KOPT-K1 (cell line): ENCODE data around the gene NEDD4L.

Experiments used
- H3K27ac ChIP-seq: fragments of 200-600 bp; sonication (generic); 2 replicates; pipeline ENCODE4 v1.5.1; 2016; ENCODE audit warnings: antibody characterized with exemption, mild to moderate bottlenecking, low read depth, low read length; ENCODE audit not compliant: poor library complexity, severe bottlenecking
- H3K36me3 ChIP-seq: fragments of 200-600 bp; sonication (generic); 2 replicates; pipeline ENCODE4 v1.5.1; 2017; ENCODE audit warnings: antibody characterized with exemption, mild to moderate bottlenecking, low read length, moderate library complexity; ENCODE audit not compliant: insufficient read depth
- H3K9me3 ChIP-seq: fragments of 200-600 bp; sonication (generic); 2 replicates; pipeline ENCODE4 v1.5.1; 2017; ENCODE audit warnings: antibody characterized with exemption, low read length, mild to moderate bottlenecking; ENCODE audit not compliant: insufficient read depth, poor library complexity, severe bottlenecking

The NEDD4L gene

DNA sequence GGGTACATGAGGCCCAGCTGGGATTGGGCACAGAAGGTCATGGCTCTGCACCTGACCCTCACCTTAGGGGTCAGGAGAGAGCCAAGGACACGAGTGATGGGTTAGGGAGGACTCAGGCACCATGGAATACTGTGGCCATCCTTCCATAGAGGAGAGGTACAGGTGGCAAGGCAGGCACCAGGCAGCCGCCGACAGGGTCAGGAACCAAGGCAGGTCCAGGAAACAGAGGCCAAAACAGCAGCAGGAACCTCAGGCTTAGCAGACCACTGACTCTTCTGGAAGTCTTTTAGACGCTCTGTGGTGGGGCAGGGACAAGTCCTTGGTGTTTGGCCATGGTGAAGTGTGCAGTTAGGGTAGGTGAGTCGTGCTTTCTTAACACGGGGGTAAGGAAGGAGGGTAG is 128.0 kb downstream of the NEDD4L start:
- H3K9me3 ChIP-seq, result no peaks in the 10 kb centered on the region
- H3K36me3 ChIP-seq, result no peaks in the 10 kb centered on the region
- H3K27ac ChIP-seq, result no peak overlapping the region

DNA sequence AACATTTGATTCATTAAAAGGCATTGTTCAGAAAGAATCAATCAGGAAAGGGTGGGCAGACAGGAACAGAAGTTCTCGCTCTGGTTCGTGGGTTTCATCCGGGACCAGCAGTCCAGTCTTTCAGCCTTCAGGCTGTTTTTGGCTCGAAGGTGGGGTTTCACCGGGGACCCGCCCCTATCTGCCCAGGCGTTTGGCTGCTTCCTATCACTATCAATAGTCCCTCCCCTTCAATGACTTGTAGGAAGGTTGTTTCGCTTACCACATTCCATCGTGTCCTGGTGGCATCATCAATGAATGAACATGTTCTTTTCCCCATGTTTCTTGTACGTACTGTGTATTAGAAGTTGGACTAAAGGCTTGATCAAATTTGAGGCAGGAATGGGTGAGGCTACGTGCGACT is 130.3 kb downstream of the NEDD4L start:
- Histone ChIP-seq H3K36me3 (no peaks in the 10 kb centered on the region), H3K27ac (no peak overlapping the region), H3K9me3 (no peaks in the 10 kb centered on the region)

DNA sequence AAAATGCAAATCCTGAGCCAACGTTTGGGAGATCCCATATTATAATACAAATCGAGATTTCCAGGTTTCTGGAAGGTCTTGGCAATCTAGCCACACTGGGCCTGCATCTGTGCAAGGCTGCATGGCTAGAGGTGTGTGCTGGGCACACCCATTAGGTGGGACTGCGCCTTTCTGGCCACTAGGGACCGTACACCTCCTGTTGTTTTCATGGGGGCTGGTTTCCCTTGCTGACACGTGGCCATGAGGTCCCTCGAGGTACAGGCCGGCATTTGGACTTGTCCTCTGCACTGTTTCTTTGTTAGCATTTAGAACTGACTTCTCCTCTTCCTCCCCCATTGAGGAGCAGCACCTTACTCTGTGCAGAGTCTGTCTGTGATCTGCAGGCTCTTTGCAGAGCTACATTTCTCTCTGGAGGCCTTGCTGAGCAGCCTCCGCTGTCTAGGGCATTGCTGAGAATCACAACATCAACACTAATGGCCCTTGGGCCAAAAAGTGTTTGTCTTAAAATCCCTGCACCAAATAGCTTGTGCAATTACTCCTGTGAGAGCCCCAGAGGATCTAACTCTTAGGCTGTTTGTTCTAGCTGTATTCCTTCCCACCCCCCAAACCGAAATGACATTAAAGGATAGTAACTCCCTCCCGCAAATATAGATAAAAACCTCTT is 131.2 kb downstream of the NEDD4L start:
- H3K9me3 ChIP-seq, result no peaks in the 10 kb centered on the region
- H3K27ac ChIP-seq, result no peak overlapping the region

DNA sequence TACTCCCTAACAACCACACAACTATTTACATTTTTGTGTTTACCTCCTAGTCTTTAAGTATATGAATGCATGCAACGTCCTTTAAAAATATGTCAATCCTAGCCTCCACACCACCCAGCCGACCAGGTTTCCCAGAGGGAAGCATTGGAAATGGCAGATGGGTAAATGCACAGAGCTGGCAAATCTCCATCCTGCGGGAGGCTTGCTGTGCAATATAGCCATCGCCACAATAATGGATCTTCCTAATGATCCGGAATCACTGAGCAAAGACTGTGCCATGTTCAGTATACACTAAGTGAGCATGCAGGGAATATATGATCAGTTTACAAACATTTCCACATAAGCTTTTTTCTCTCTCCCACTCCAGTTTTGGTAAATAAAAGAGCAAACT is 131.8 kb downstream of the NEDD4L start:
- H3K27ac ChIP-seq, result no peak overlapping the region
- no peaks in the 10 kb centered on the region for H3K36me3 ChIP-seq
- H3K9me3 ChIP-seq, result no peaks in the 10 kb centered on the region

More for the DNA sequence above, 131.2 kb downstream of the NEDD4L start:
- H3K36me3 ChIP-seq, result no peaks in the 10 kb centered on the region

DNA sequence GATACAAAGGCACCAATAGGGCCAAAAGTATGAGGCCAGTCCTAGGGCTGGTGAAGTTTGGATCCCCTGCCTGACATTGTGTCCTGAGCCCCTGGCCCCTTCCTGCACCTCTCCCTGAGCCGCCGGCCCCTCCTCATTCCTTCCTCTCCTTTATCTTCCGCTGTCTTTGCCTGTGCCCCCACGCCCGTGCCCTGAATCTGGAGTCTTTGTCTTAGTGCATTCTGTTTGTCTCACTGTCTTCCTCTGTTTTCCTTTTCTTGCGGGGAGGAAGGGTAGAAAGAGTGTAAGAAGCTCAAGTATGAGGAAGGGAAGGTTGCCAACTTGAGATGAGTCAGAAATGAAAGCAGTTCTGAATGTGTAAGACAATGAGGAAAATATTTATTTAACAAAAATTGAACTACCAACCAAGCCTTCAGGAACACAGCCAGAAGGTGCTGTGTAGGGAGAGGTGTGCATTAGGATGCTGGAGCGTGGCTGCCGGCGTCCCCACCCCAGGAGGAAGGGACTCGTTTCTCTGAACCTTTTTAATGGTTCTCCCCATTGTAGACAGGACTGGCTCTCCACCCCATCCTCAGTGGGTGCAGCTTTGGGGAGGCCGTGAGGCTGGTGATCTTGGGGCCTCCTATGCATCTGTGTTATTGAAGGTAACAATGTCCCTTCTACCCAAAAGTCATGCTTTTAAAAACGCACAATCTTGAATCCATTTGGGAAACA is 133.1 kb downstream of the NEDD4L start:
- H3K27ac ChIP-seq, result no peak overlapping the region
- H3K36me3 ChIP-seq, result no peaks in the 10 kb centered on the region

DNA sequence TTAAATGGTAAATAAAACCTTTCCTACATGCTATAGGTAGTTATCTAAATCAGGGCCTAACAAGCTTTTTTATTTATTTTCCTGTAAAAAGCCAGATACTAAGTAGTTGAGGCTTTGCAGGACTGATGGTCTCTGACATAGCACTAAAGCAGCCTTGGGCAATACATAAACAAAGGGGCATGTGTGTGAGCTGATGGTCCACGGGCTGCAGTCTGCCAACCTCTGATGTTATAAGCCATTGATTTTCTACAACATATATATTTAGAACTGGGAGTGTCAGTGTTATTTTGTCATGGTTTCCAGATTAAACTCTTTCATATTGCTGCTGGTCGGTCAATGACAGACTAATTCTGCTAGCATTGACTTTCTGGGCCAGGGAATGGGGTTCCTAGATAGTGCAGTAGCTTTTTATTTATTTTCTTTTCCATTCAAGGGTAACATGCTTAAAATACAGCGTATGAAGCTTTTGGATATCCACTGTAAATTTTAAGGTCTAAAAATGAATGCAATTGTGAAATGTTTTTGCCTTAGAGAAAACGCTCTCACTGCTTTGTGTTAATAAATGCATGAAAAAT is 134.0 kb downstream of the NEDD4L start:
- no peaks in the 10 kb centered on the region for H3K36me3 ChIP-seq
- no peak overlapping the region for H3K27ac ChIP-seq
- H3K9me3 ChIP-seq, result no peaks in the 10 kb centered on the region

More for the DNA sequence above, 133.1 kb downstream of the NEDD4L start:
- no peaks in the 10 kb centered on the region for H3K9me3 ChIP-seq

DNA sequence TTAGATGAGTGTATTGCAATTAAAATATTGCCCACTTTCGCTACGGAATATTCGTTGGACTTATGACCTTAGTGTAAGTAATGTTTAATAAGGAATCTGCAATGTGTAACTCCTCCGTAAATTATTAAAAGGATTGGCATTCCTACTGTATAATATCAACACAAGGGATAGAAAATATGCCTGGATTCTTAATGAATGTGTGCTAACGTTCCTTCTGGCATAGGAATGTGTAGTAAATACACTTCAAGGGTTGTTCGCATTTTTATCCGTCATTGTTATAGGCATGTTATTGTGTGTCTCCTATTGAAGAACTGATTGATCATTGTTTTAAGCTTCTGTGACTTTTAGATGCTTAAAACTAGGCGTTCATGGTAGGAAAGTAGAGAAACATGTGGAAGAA is 134.5 kb downstream of the NEDD4L start:
- Histone ChIP-seq H3K9me3 (no peaks in the 10 kb centered on the region), H3K36me3 (no peaks in the 10 kb centered on the region), H3K27ac (no peak overlapping the region)

DNA sequence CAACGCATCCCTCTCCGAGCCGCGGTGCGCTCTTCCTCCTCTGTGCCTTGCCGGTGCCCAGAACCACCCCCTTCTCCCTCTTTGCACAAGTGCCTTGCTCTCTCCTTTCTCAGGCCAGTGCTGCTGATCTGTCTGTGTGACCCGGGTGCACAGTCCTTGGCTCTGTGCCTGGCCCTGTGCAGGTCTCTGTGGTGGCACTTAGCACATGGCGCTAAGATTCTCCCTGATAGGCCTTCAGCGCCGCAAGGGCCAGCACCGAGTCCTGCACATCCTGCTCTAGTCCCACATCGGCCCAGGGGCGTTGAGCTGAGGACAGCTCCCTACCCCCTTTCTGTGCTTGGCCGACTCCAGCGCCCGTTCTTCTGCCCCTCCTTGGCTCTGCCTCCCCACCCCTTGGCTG is 136.1 kb downstream of the NEDD4L start:
- Histone ChIP-seq H3K9me3 (no peaks in the 10 kb centered on the region), H3K27ac (no peak overlapping the region), H3K36me3 (no peaks in the 10 kb centered on the region)

DNA sequence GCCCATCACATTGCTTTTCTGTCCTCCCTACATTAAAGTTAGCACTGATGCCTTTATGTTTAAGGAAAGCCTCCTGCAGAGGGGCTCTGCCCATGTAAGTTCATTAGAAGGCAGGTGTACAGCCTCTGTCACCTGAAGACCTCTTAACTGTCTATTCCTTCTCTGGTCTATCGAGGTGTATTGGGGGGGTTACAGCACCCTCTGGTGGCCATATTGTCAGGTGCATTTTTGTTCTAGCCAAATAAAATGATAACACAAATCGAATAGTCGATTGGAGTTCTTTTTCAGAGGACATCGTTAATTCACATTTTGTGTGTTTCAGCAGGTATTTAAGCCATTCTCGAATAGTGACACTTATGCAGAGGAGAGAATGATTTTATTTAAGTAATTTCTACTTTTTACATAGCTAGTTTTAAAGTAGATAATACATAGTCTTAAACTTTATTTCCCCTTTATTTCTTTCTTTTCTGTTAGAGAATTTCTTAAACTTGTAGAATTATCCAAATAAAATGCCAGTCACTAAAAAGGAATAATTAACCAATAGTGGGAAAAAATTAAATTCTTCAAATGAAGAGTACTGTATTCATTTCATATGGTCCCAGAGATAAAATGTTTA is 136.8 kb downstream of the NEDD4L start:
- Histone ChIP-seq H3K27ac (no peak overlapping the region), H3K9me3 (no peaks in the 10 kb centered on the region), H3K36me3 (no peaks in the 10 kb centered on the region)

DNA sequence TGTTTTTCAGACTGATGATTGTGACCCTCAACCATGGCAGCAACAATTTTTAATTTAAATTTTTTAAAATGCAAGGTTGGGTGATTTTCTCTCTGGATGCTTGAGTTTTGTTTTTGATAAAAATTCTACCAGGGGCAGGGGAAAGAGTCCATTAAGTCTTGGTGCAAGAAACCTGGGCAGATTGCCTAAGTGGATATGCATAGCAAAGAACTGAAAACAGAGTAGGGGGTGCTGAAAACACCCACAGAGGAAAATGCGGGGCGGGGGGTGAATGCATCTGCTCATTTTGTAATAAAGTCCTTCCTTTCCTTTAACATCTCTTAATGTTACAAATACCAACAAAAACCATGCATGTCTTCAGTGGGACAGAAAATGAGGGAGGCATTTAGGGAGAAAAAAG is 138.0 kb downstream of the NEDD4L start:
- H3K9me3 ChIP-seq, result no peaks in the 10 kb centered on the region

DNA sequence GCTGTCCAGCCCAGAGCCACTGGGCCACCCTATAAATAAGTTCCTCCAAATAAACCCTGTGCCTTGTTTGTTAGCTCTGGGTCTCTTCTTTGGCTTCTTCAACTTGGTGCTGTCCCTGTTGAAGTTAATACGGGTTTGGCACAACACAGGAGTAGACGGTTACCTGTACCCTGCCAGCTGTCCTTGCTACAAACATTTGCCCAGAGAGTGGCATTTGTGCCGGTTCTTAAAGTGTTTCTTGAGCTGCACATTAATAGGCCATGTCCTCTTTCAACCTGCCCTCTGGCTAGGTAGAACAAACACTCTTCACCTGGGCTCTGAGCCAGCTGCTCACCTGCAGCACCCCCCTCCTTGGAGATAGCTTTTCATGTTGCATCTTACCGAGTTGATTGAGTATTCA is 139.2 kb downstream of the NEDD4L start:
- no peaks in the 10 kb centered on the region for H3K9me3 ChIP-seq
- no peak overlapping the region for H3K27ac ChIP-seq
- no peaks in the 10 kb centered on the region for H3K36me3 ChIP-seq

More for the DNA sequence above, 138.0 kb downstream of the NEDD4L start:
- Histone ChIP-seq H3K27ac (no peak overlapping the region), H3K36me3 (no peaks in the 10 kb centered on the region)

DNA sequence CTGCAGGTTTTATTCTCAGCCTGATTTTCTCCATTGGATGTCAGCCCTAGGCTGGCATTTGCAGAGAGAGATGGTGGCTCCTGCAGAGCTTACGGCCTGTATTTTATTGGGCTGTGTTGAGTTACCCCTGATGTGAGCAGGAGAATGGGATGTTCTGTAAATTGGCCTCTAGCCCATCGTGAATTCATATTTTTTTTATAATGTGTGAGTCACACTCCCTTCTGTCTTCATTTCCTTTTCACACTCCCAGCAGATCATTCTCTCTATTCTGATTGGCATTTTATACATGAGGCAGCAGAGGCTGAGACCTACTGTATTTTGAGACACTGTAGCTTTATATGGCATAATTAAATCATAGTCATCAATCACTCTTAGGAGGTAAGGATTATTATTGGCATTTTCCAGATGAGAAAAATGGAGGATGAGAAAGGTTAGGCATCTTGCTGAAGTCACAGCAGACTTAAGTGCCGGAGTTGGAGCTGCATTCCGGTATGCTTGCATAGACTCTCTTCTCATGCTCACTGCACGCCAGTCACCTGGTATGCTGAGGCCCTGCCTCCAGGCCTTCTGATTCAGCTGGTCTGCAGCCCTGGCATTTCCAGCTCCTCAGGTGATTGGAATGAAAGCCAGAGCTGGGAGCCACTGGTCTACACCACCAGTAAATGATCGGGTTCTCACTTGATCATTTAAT is 142.4 kb downstream of the NEDD4L start:
- H3K36me3 ChIP-seq, result no peaks in the 10 kb centered on the region
- no peaks in the 10 kb centered on the region for H3K9me3 ChIP-seq
- no peak overlapping the region for H3K27ac ChIP-seq

DNA sequence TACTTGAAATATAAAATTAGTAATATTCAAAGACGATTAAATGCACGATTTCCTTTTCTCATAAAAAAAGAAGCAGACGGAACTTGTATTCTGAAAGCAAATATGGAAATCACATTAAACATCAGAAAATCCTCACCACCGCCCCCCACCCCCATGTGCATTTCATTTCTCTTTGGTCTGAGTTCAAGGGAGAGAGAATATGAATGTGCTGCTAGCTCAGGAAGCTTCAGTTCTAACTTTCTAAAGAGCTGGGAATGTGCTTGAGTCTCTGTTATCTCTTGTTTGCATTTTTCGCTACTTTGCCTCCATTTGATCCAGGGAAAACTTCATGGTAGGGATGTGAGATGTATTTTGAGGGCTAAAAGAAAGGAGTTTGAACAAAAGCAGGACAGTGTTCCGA is 143.6 kb downstream of the NEDD4L start:
- H3K36me3 ChIP-seq, result no peaks in the 10 kb centered on the region
- H3K27ac ChIP-seq, result no peak overlapping the region
- no peaks in the 10 kb centered on the region for H3K9me3 ChIP-seq

DNA sequence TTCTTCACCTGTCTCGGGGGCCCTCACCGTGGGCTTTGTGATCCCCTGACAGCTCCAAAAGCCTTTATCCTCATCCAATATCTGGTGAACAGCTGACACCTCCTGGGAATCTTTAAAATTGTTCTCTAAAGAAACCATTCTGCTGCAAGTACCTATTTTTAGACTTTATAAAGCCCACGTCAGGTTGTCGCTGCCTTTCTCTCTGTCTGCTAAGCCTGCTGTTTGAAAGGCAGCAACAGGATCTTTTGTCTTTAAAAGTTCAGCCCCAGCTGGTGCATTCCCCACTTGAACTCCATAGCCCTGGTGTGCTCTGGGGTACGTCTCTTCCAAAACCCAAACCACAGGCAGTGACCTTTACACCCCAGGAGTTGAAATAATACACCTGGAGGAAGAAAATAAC is 145.0 kb downstream of the NEDD4L start:
- Histone ChIP-seq H3K36me3 (no peaks in the 10 kb centered on the region), H3K27ac (no peak overlapping the region), H3K9me3 (no peaks in the 10 kb centered on the region)
